Keratinocyte (primary cell): ENCODE results near the gene FNDC3A. TPM values are rescaled to one million over a fixed set of nuclear protein-coding genes. Genes with fewer than 3 reads are reported as not detected.
A peak's percentile ranks its signal among the peaks of the same experiment; 100 is the strongest.

Experiments
- DNase-seq: peaks from one replicate; pipeline ENCODE4 v3.0.0-alpha.2; 2011; ENCODE audit warnings: low read depth, missing footprints, low spot score
- FAIRE-seq: peaks from 2 replicates; lab custom pipeline; 2011; peaks lifted over from hg19 to GRCh38; lab: Jason Lieb, UNC
- H2AFZ ChIP-seq: 2 replicates; pipeline ENCODE4 v1.6.0; 2012; ENCODE audit warnings: low read length, control low read depth, inconsistent platforms; ENCODE audit not compliant: control insufficient read depth
- H3K27ac ChIP-seq: 2 replicates; pipeline ENCODE4 v1.5.1; 2011; ENCODE audit warnings: low read length; ENCODE audit not compliant: control insufficient read depth, insufficient read depth
- H3K27me3 ChIP-seq: 3 replicates; pipeline ENCODE4 v1.6.0; 2011; ENCODE audit warnings: low read length; ENCODE audit not compliant: control insufficient read depth, insufficient read depth; ENCODE audit errors: extremely low read depth
- H3K36me3 ChIP-seq, 2 experiments: 2 replicates in 1 of 2; 3 replicates in 1 of 2; pipeline ENCODE4 v1.5.1; 2011; ENCODE audit warnings: low read length in 2 of 2, mild to moderate bottlenecking in 1 of 2; ENCODE audit not compliant: control insufficient read depth in 2 of 2, insufficient read depth in 2 of 2; ENCODE audit errors: extremely low read depth in 1 of 2
- H3K4me1 ChIP-seq: 3 replicates; pipeline ENCODE4 v1.5.1; 2011; ENCODE audit warnings: low read length; ENCODE audit not compliant: control insufficient read depth, insufficient read depth; ENCODE audit errors: extremely low read depth
- H3K4me2 ChIP-seq: 3 replicates; pipeline ENCODE4 v1.6.0; 2011; ENCODE audit warnings: low read depth, low read length; ENCODE audit not compliant: control insufficient read depth, insufficient read depth; ENCODE audit errors: extremely low read depth
- H3K4me3 ChIP-seq, 3 experiments: fragments of 200-600 bp in 1 of 3; sonication (generic) in 1 of 3; 2 replicates in 2 of 3; 3 replicates in 1 of 3; pipeline ENCODE4 v1.5.1; 2011 to 2016; ENCODE audit warnings: low read length in 3 of 3, mild to moderate bottlenecking in 3 of 3, control low read depth in 2 of 3, inconsistent platforms in 1 of 3, low read depth in 1 of 3, mixed read lengths in 1 of 3, mixed run types in 1 of 3, moderate library complexity in 1 of 3; ENCODE audit not compliant: control insufficient read depth in 2 of 3, insufficient read depth in 2 of 3; ENCODE audit errors: extremely low read depth in 1 of 3
- H3K79me2 ChIP-seq: 2 replicates; pipeline ENCODE4 v1.6.0; 2012; ENCODE audit warnings: low read length; ENCODE audit not compliant: control insufficient read depth, insufficient read depth
- H3K9ac ChIP-seq: 3 replicates; pipeline ENCODE4 v1.6.0; 2011; ENCODE audit warnings: low read length; ENCODE audit not compliant: control insufficient read depth, insufficient read depth; ENCODE audit errors: extremely low read depth
- H3K9me1 ChIP-seq: 3 replicates; pipeline ENCODE4 v1.6.0; 2011; ENCODE audit warnings: low read length; ENCODE audit not compliant: control insufficient read depth, insufficient read depth; ENCODE audit errors: extremely low read depth
- H3K9me3 ChIP-seq: 2 replicates; pipeline ENCODE4 v1.5.1; 2012; ENCODE audit warnings: low read depth, low read length; ENCODE audit not compliant: control insufficient read depth
- H4K20me1 ChIP-seq: 3 replicates; pipeline ENCODE4 v1.6.0; 2011; ENCODE audit warnings: low read length; ENCODE audit not compliant: control insufficient read depth, insufficient read depth; ENCODE audit errors: extremely low read depth
- CTCF ChIP-seq, 3 experiments: IDR thresholded peaks in 1 of 3; conservative IDR thresholded peaks in 1 of 3; optimal IDR thresholded peaks in 1 of 3; 2 replicates in 2 of 3; 3 replicates in 1 of 3; pipeline versions ENCODE3 to v1.5.1; 2011; ENCODE audit warnings: low read length in 3 of 3, mild to moderate bottlenecking in 3 of 3, moderate library complexity in 2 of 3, control low read depth in 1 of 3, inconsistent platforms in 1 of 3; ENCODE audit not compliant: insufficient read depth in 2 of 3; ENCODE audit errors: extremely low read depth in 1 of 3
- EZH2 ChIP-seq: IDR thresholded peaks from one replicate; pipeline ENCODE4 v1.6.1; 2012; ENCODE audit warnings: inconsistent platforms, mild to moderate bottlenecking, low read length, moderate library complexity
- dilution Hi-C: fragments of 300-500 bp; cut with MboI; formaldehyde crosslinking; loops from one replicate; pipeline ENCODE4 v1.7.0; 2020; ENCODE audit warnings: low sequenced_read_pairs; ENCODE audit not compliant: extremely low pct_ligation_motif_present
- polyA plus RNA-seq, 5 experiments: library from polyadenylated mRNA; depleted of rRNA in 3 of 5; stranded (reverse) in 3 of 5; stranded (forward) in 1 of 5; unstranded in 1 of 5; fragments of >200 nt; gene quantifications; 1 replicate in 1 of 5; 2 replicates in 3 of 5; 3 replicates in 1 of 5; pipeline versions ENCODE4 v1.2.1 to v1.2.3, GENCODE V29; 2011 to 2012; ENCODE audit warnings: missing spikeins in 2 of 5, low read depth in 1 of 5, low replicate concordance in 1 of 5

FNDC3A gene
- polyA plus RNA-seq, 1 donor (not counting 4 experiments of a cell fraction or from before 2014, with no cell fraction given): 28.4 TPM

- no peak for DNase-seq
- dilution Hi-C loops: no loop called here
- H2AFZ ChIP-seq: peak overlapping the region; percentile 95
- TF ChIP-seq EZH2: no peak
- peak in 2 of 3 experiments; percentile 8 to 15 for TF ChIP-seq CTCF (optimal IDR thresholded peaks at IDR 0.05 in 1 of 3, IDR thresholded peaks at IDR 0.05 in 1 of 3, conservative IDR thresholded peaks at IDR 0.05 in 1 of 3; ENCODE audit: extremely low read depth in 1 of 3, insufficient read depth in 2 of 3, low read length in 3 of 3)
- no peaks in the 10 kb centered on the region for H3K27me3 ChIP-seq
- peaks cover 8% of the 10 kb centered on the region for H3K9me3 ChIP-seq
- H3K27ac ChIP-seq: peak overlapping the region; percentile 83
- peak overlapping the region; percentile 56 to 93 (median 81) for H3K4me3 ChIP-seq
- no peaks in the 10 kb centered on the region for H4K20me1 ChIP-seq
- H3K36me3 ChIP-seq: no peaks in the 10 kb centered on the region
- no peaks in the 10 kb centered on the region for H3K9me1 ChIP-seq
- H3K4me2 ChIP-seq: peak overlapping the region; percentile 93
- peaks cover 18% of the 10 kb centered on the region for H3K4me1 ChIP-seq
- peaks cover 30% of the 10 kb centered on the region for H3K79me2 ChIP-seq
- peak overlapping the region; percentile 88 for H3K9ac ChIP-seq
- peak; percentile 57 for FAIRE-seq
These were observed 434 bp upstream of the FNDC3A start for GRCh38 chr13:48975101-48975855.

- no peaks in the 10 kb centered on the region for H3K9me1 ChIP-seq
- H3K4me3 ChIP-seq: peak overlapping the region; percentile 56 to 93 (median 81)
- DNase-seq: no peak
- H3K4me2 ChIP-seq: peak overlapping the region; percentile 92
- peak; percentile 58 for FAIRE-seq
- H3K27ac ChIP-seq: peak overlapping the region; percentile 55
- H2AFZ ChIP-seq: peak overlapping the region; percentile 51
- peaks cover 18% of the 10 kb centered on the region for H3K4me1 ChIP-seq
- no peak for TF ChIP-seq CTCF (optimal IDR thresholded peaks at IDR 0.05 in 1 of 3, IDR thresholded peaks at IDR 0.05 in 1 of 3, conservative IDR thresholded peaks at IDR 0.05 in 1 of 3; ENCODE audit: extremely low read depth in 1 of 3, insufficient read depth in 2 of 3, low read length in 3 of 3)
- no peak for TF ChIP-seq EZH2
- no peaks in the 10 kb centered on the region for H3K36me3 ChIP-seq
- H3K27me3 ChIP-seq: no peaks in the 10 kb centered on the region
- H3K9me3 ChIP-seq: peaks cover 6% of the 10 kb centered on the region
- no peaks in the 10 kb centered on the region for H4K20me1 ChIP-seq
- dilution Hi-C loops: no loop called here
- peaks cover 39% of the 10 kb centered on the region for H3K79me2 ChIP-seq
- peak overlapping the region; percentile 88 for H3K9ac ChIP-seq
These were observed 1.0 kb downstream of the FNDC3A start for GRCh38 chr13:48976576-48977285.
